Prostate gland (tissue), 2 donors: ENCODE measurements around the gene PDZD11.

ENCODE experiments used
- CTCF ChIP-seq, 4 experiments: fragments of 200-600 bp in 2 of 4; fragments of 450-650 bp in 2 of 4; sonication (generic) in 2 of 4; IDR thresholded peaks; 1 replicate in 3 of 4; 2 replicates in 1 of 4; pipeline ENCODE4 v1.5.1; 2016 to 2019; ENCODE audit warnings: antibody characterized with exemption in 4 of 4, mild to moderate bottlenecking in 2 of 4, moderate library complexity in 2 of 4
- POLR2A ChIP-seq: fragments of 450-650 bp; IDR thresholded peaks from one replicate; pipeline ENCODE4 v1.6.1; 2016; ENCODE audit warnings: antibody characterized with exemption, mild to moderate bottlenecking
- POLR2AphosphoS5 ChIP-seq: sonication (generic); formaldehyde crosslinking; IDR thresholded peaks from one replicate; pipeline ENCODE4 v1.6.1; 2017; ENCODE audit warnings: antibody characterized with exemption

DNA sequence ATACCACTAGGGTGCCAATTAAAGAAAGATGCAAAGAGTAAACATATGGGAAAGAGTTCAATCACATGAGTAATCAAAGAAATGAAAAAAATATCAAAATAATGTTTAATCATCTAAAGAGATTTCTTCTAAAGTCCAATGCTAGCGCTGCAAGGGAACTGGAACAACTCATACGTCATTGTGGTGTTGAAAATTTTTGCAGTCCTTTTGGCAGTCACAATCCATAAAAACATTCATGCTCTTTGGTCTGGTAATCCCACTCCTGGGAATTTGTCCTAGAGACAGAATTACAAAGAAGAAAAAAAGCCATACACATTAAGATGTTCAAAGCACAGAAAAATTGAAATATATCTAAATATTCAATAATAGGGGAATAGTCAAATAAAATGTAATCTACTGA is 34.3 kb downstream of the PDZD11 start:
- TF ChIP-seq POLR2A (no peak), CTCF (IDR thresholded peaks at IDR 0.05) (no peak), POLR2AphosphoS5 (no peak)
